Ishikawa (cell line): ENCODE results near the gene MESP1.

Source experiments
- CEBPB ChIP-seq: IDR thresholded peaks from 2 replicates; pipeline ENCODE4 v1.6.1; 2012
- CREB1 ChIP-seq: IDR thresholded peaks from 2 replicates; pipeline ENCODE4 v1.6.1; 2012; ENCODE audit warnings: low read depth
- EGR1 ChIP-seq: IDR thresholded peaks from 2 replicates; pipeline ENCODE4 v1.6.1; 2012
- EP300 ChIP-seq: IDR thresholded peaks from 2 replicates; pipeline ENCODE4 v1.6.1; 2012; ENCODE audit warnings: borderline replicate concordance
- FOXM1 ChIP-seq: IDR thresholded peaks from 2 replicates; pipeline ENCODE4 v1.6.1; 2012; ENCODE audit warnings: low read depth, borderline replicate concordance
- MAX ChIP-seq: IDR thresholded peaks from 2 replicates; pipeline ENCODE4 v1.6.1; 2012
- NFIC ChIP-seq: IDR thresholded peaks from 2 replicates; pipeline ENCODE4 v1.6.1; 2012
- RAD21 ChIP-seq: IDR thresholded peaks from 2 replicates; pipeline ENCODE4 v1.6.1; 2012; ENCODE audit warnings: low read depth
- REST ChIP-seq: IDR thresholded peaks from 2 replicates; pipeline ENCODE4 v1.6.1; 2012; ENCODE audit warnings: low read depth, mild to moderate bottlenecking
- TAF1 ChIP-seq: IDR thresholded peaks from 2 replicates; pipeline ENCODE4 v1.6.1; 2012; ENCODE audit warnings: low read depth, mild to moderate bottlenecking
- TCF12 ChIP-seq: IDR thresholded peaks from 2 replicates; pipeline ENCODE4 v1.6.1; 2012; ENCODE audit warnings: low read depth
- TEAD4 ChIP-seq: IDR thresholded peaks from 2 replicates; pipeline ENCODE4 v1.6.1; 2012
- USF1 ChIP-seq: IDR thresholded peaks from 2 replicates; pipeline ENCODE4 v1.6.1; 2012
- YY1 ChIP-seq: IDR thresholded peaks from 2 replicates; pipeline ENCODE4 v1.6.1; 2012; ENCODE audit warnings: low read depth
- ZBTB7A ChIP-seq: IDR thresholded peaks from 2 replicates; pipeline ENCODE4 v1.6.1; 2012; ENCODE audit warnings: low read depth

The MESP1 gene

GRCh38 chr15:89731275-89731674, 19.8 kb downstream of the MESP1 start:
- no peak for TF ChIP-seq TAF1
- no peak for TF ChIP-seq RAD21
- TF ChIP-seq MAX, result no peak
- no peak for TF ChIP-seq TEAD4
- TF ChIP-seq EGR1, result no peak
- no peak for TF ChIP-seq ZBTB7A
- no peak for TF ChIP-seq USF1
- no peak for TF ChIP-seq CREB1
- TF ChIP-seq FOXM1, result no peak
- TF ChIP-seq YY1, result no peak
- TF ChIP-seq NFIC, result no peak
- no peak for TF ChIP-seq EP300
- no peak for TF ChIP-seq CEBPB

GRCh38 chr15:89728254-89728653, 22.8 kb downstream of the MESP1 start:
- TF ChIP-seq YY1 (no peak), EP300 (no peak), MAX (no peak), NFIC (no peak), REST (no peak), CEBPB (no peak), ZBTB7A (no peak), RAD21 (no peak), EGR1 (no peak)

GRCh38 chr15:89725064-89725463, 26.0 kb downstream of the MESP1 start:
- TF ChIP-seq YY1 (no peak), USF1 (no peak), FOXM1 (no peak)

- TF ChIP-seq REST (no peak), TCF12 (no peak), TEAD4 (no peak), TAF1 (no peak), EGR1 (no peak), FOXM1 (no peak), NFIC (no peak), MAX (no peak), EP300 (no peak), YY1 (no peak), RAD21 (no peak), CEBPB (no peak), ZBTB7A (no peak), CREB1 (no peak), USF1 (no peak)
These were observed 26.4 kb downstream of the MESP1 start for GRCh38 chr15:89724621-89725020.

GRCh38 chr15:89723031-89723430, 28.0 kb downstream of the MESP1 start:
- no peak for TF ChIP-seq ZBTB7A
- no peak for TF ChIP-seq REST
- no peak for TF ChIP-seq MAX
- no peak for TF ChIP-seq EP300
- no peak for TF ChIP-seq NFIC
- no peak for TF ChIP-seq TEAD4
- no peak for TF ChIP-seq FOXM1
- TF ChIP-seq YY1, result no peak
- TF ChIP-seq RAD21, result no peak
- no peak for TF ChIP-seq EGR1
- no peak for TF ChIP-seq TAF1
- TF ChIP-seq USF1, result no peak
- TF ChIP-seq TCF12, result no peak
- TF ChIP-seq CEBPB, result no peak
- TF ChIP-seq CREB1, result no peak
